HepG2 (cell line): Measurements from ENCODE around the gene FERMT2. TPM values are rescaled to one million over a fixed set of nuclear protein-coding genes. Genes with fewer than 3 reads are reported as not detected.

Experiments
- ADNP ChIP-seq: sonication (generic); formaldehyde crosslinking; IDR thresholded peaks from 2 replicates; pipeline ENCODE4 v1.4.0; 2020; ENCODE audit warnings: missing genetic modification reagents
- BRCA1 ChIP-seq: sonication (generic); formaldehyde crosslinking; IDR thresholded peaks from 2 replicates; pipeline ENCODE4 v1.4.0; 2020; ENCODE audit warnings: missing genetic modification reagents
- EP300 ChIP-seq, 3 experiments: sonication (generic) in 1 of 3; formaldehyde crosslinking in 1 of 3; IDR thresholded peaks; 2 replicates each; pipeline versions ENCODE4 v1.5.1 to v1.6.1; 2011 to 2020; ENCODE audit warnings: low read depth in 2 of 3, low read length in 2 of 3, borderline replicate concordance in 1 of 3, improper control_type of control experiment in 1 of 3, mild to moderate bottlenecking in 1 of 3, missing genetic modification reagents in 1 of 3, moderate library complexity in 1 of 3
- FOXA3 ChIP-seq: IDR thresholded peaks from 2 replicates; pipeline ENCODE4 v1.6.1; 2016; ENCODE audit warnings: missing genetic modification reagents, missing compliant biosample characterization
- FOXJ3 ChIP-seq: sonication (generic); formaldehyde crosslinking; IDR thresholded peaks from 2 replicates; pipeline ENCODE4 v1.4.0; 2020; ENCODE audit warnings: missing genetic modification reagents, mild to moderate bottlenecking, borderline replicate concordance
- GABPA ChIP-seq, 2 experiments: IDR thresholded peaks; 2 replicates each; pipeline ENCODE4 v1.6.1; 2011 to 2016; ENCODE audit warnings: low read depth in 2 of 2, low read length in 1 of 2, missing biosample characterization in 1 of 2, missing genetic modification characterization in 1 of 2
- GABPB1 ChIP-seq: IDR thresholded peaks from 2 replicates; pipeline ENCODE4 v1.6.1; 2016; ENCODE audit warnings: mild to moderate bottlenecking, missing genetic modification reagents, moderate library complexity, missing compliant biosample characterization
- GFI1 ChIP-seq: sonication (generic); formaldehyde crosslinking; IDR thresholded peaks from 2 replicates; pipeline ENCODE4 v1.5.0; 2020; ENCODE audit warnings: missing genetic modification reagents, mild to moderate bottlenecking, borderline replicate concordance
- MXI1 ChIP-seq: IDR thresholded peaks from 3 replicates; pipeline ENCODE4 v1.6.1; 2012; ENCODE audit warnings: low read depth, low read length, inconsistent platforms, borderline replicate concordance
- PPARG ChIP-seq: conservative IDR thresholded peaks from 2 replicates; pipeline ENCODE4 v1.6.1; 2016; ENCODE audit warnings: missing biosample characterization, missing genetic modification reagents
- REPIN1 ChIP-seq: sonication (generic); formaldehyde crosslinking; IDR thresholded peaks from 2 replicates; pipeline ENCODE4 v1.8.0; 2022; ENCODE audit warnings: missing genetic modification reagents, low read depth, mild to moderate bottlenecking, borderline replicate concordance
- SALL1 ChIP-seq: sonication (generic); formaldehyde crosslinking; IDR thresholded peaks from 2 replicates; pipeline ENCODE4 v1.8.0; 2022; ENCODE audit warnings: mild to moderate bottlenecking, missing genetic modification reagents
- SKI ChIP-seq: fragments of 450-650 bp; IDR thresholded peaks from one replicate; pipeline ENCODE4 v1.6.1; 2018; ENCODE audit warnings: mild to moderate bottlenecking; ENCODE audit not compliant: partially characterized antibody
- SNRNP70 ChIP-seq: fragments of 200-400 bp; formaldehyde crosslinking; IDR thresholded peaks from 2 replicates; pipeline ENCODE4 v1.6.1; 2017; ENCODE audit warnings: mild to moderate bottlenecking, low read depth, low read length, moderate library complexity
- SOX6 ChIP-seq, 2 experiments: fragments of 450-650 bp in 1 of 2; sonication (generic) in 1 of 2; formaldehyde crosslinking in 1 of 2; IDR thresholded peaks; 2 replicates each; pipeline versions ENCODE4 v1.4.0 to v1.6.1; 2017 to 2020; ENCODE audit warnings: antibody characterized with exemption in 1 of 2, mild to moderate bottlenecking in 1 of 2, missing genetic modification reagents in 1 of 2
- ZNF614 ChIP-seq: IDR thresholded peaks from 2 replicates; pipeline ENCODE4 v1.6.1; 2018; ENCODE audit warnings: missing biosample characterization, missing genetic modification reagents, inconsistent platforms, borderline replicate concordance
- polyA plus RNA-seq, 8 experiments: library from polyadenylated mRNA; depleted of rRNA in 3 of 8; stranded (reverse) in 7 of 8; unstranded in 1 of 8; fragments of >200 nt; fragmentation: Illumina TruSeq in 4 of 8; extraction: Trizol in 4 of 8; gene quantifications; 2 replicates each; pipeline versions ENCODE4 v1.2.1 to v1.2.3, GENCODE V29; 2011 to 2016; ENCODE audit warnings: low read depth in 4 of 8, missing spikeins in 1 of 8, mixed read lengths in 1 of 8; ENCODE audit not compliant: insufficient read depth in 1 of 8
- total RNA-seq, 5 experiments: library from RNA; depleted of rRNA; stranded (reverse); fragments of >200 nt; fragmentation: Illumina TruSeq; extraction: Trizol; gene quantifications; 2 replicates each; pipeline ENCODE4 v1.2.3, GENCODE V29; 2016; ENCODE audit warnings: low read depth in 1 of 5
- TF ChIP-seq, protein P1 (sequence below): sonication (generic); formaldehyde crosslinking; conservative IDR thresholded peaks from 2 replicates; pipeline ENCODE4 v1.5.0; 2020; ENCODE audit warnings: missing genetic modification reagents
- TF ChIP-seq, protein P2 (sequence below): sonication (generic); formaldehyde crosslinking; IDR thresholded peaks from 2 replicates; pipeline ENCODE4 v1.8.1; 2023; ENCODE audit warnings: mild to moderate bottlenecking, missing genetic modification reagents
- TF ChIP-seq, protein P3 (sequence below): sonication (generic); formaldehyde crosslinking; IDR thresholded peaks from 2 replicates; pipeline ENCODE4 v1.8.0; 2022; ENCODE audit warnings: mild to moderate bottlenecking, missing genetic modification reagents
- TF ChIP-seq, protein P4 (sequence below): sonication (generic); formaldehyde crosslinking; IDR thresholded peaks from 2 replicates; pipeline ENCODE4 v1.4.0; 2020; ENCODE audit warnings: missing genetic modification reagents

FERMT2 gene
- total and polyA plus RNA-seq, 2 of the 13 experiments (the other 11 are each of a cell fraction or from before 2014, with no cell fraction given): 36.2 to 60.4 TPM

DNA sequence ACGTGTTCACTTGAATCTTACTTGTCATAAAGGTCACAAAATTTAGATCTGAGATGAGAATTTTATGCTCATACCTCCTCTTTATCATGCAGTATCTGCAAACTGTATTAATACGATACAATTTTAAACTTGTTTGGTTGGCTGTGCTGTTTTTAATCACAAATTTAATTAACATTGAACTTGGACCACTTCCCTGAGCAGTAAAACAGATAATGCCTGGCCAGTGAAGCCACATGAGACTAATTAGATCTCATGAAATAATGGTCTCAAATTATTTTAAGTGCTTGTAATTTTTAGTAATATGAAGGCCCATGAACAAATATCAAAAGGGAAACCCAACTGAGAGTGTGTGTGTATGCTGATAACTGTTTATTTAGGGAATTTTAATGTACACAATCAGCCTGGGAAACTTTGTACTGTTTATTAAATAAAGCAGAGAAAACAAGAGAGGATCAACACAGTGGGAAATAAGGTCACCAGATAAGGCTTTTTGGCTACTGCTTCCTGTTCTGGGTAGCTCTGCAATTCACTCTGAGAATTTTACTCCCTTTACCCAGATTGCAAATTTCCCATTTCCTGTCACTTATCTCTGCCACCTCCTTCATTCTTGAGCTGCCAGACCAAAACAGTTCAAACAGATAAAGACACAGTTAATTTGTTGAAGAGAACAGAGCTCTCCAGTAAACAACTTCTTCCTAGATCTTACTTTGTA is 97.9 kb downstream of the FERMT2 start (continued):
- TF ChIP-seq, protein P1, sequence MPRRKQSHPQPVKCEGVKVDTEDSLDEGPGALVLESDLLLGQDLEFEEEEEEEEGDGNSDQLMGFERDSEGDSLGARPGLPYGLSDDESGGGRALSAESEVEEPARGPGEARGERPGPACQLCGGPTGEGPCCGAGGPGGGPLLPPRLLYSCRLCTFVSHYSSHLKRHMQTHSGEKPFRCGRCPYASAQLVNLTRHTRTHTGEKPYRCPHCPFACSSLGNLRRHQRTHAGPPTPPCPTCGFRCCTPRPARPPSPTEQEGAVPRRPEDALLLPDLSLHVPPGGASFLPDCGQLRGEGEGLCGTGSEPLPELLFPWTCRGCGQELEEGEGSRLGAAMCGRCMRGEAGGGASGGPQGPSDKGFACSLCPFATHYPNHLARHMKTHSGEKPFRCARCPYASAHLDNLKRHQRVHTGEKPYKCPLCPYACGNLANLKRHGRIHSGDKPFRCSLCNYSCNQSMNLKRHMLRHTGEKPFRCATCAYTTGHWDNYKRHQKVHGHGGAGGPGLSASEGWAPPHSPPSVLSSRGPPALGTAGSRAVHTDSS: no peak
- peak; percentile 83 for TF ChIP-seq FOXA3 (CRISPR knock-in tag)
- TF ChIP-seq SNRNP70: no peak
- no peak for TF ChIP-seq SKI
- peak in 1 of 2 experiments; percentile 85; a peak in 2 of 4 replicates for TF ChIP-seq EP300 (IDR thresholded peaks at IDR 0.05; ENCODE audit: low read depth in 2 of 2, low read length in 2 of 2)
- no peak for TF ChIP-seq EP300 (CRISPR knock-in tag; IDR thresholded peaks at IDR 0.05; ENCODE audit: borderline replicate concordance)
- TF ChIP-seq, protein P2, sequence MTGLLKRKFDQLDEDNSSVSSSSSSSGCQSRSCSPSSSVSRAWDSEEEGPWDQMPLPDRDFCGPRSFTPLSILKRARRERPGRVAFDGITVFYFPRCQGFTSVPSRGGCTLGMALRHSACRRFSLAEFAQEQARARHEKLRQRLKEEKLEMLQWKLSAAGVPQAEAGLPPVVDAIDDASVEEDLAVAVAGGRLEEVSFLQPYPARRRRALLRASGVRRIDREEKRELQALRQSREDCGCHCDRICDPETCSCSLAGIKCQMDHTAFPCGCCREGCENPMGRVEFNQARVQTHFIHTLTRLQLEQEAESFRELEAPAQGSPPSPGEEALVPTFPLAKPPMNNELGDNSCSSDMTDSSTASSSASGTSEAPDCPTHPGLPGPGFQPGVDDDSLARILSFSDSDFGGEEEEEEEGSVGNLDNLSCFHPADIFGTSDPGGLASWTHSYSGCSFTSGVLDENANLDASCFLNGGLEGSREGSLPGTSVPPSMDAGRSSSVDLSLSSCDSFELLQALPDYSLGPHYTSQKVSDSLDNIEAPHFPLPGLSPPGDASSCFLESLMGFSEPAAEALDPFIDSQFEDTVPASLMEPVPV (CRISPR knock-in tag): peak; percentile 36; the same call in 1 of the 2 replicates
- TF ChIP-seq, protein P3, sequence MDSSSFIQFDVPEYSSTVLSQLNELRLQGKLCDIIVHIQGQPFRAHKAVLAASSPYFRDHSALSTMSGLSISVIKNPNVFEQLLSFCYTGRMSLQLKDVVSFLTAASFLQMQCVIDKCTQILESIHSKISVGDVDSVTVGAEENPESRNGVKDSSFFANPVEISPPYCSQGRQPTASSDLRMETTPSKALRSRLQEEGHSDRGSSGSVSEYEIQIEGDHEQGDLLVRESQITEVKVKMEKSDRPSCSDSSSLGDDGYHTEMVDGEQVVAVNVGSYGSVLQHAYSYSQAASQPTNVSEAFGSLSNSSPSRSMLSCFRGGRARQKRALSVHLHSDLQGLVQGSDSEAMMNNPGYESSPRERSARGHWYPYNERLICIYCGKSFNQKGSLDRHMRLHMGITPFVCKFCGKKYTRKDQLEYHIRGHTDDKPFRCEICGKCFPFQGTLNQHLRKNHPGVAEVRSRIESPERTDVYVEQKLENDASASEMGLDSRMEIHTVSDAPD: no peak
- peak; percentile 59; the same call in 1 of the 2 replicates for TF ChIP-seq SALL1
- TF ChIP-seq FOXJ3 (CRISPR knock-in tag): peak; percentile 72; the same call in 1 of the 2 replicates
- TF ChIP-seq ZNF614 (CRISPR knock-in tag): no peak; the same call in 1 of the 2 replicates
- TF ChIP-seq GABPA (IDR thresholded peaks at IDR 0.05; ENCODE audit: low read depth, low read length): no peak
- peak; percentile 69 for TF ChIP-seq GABPA (CRISPR knock-in tag; IDR thresholded peaks at IDR 0.05; ENCODE audit: low read depth)
- 0 out of 2 replicates have a peak, but pooled peaks have one; percentile 34 for TF ChIP-seq GABPB1
- TF ChIP-seq PPARG (CRISPR knock-in tag): peak; percentile 61; the same call in 1 of the 2 replicates
- TF ChIP-seq, protein P4, sequence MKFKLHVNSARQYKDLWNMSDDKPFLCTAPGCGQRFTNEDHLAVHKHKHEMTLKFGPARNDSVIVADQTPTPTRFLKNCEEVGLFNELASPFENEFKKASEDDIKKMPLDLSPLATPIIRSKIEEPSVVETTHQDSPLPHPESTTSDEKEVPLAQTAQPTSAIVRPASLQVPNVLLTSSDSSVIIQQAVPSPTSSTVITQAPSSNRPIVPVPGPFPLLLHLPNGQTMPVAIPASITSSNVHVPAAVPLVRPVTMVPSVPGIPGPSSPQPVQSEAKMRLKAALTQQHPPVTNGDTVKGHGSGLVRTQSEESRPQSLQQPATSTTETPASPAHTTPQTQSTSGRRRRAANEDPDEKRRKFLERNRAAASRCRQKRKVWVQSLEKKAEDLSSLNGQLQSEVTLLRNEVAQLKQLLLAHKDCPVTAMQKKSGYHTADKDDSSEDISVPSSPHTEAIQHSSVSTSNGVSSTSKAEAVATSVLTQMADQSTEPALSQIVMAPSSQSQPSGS: 0 out of 2 replicates have a peak, but pooled peaks have one; percentile 17
- no peak for TF ChIP-seq MXI1
- no peak for TF ChIP-seq BRCA1 (CRISPR knock-in tag)
- TF ChIP-seq SOX6 (IDR thresholded peaks at IDR 0.05): no peak
- TF ChIP-seq SOX6 (CRISPR knock-in tag; IDR thresholded peaks at IDR 0.05): peak; percentile 73
- peak; percentile 88; the same call in 1 of the 2 replicates for TF ChIP-seq GFI1 (CRISPR knock-in tag)
- TF ChIP-seq ADNP (CRISPR knock-in tag): no peak
- 0 out of 2 replicates have a peak, but pooled peaks have one; percentile 34 for TF ChIP-seq REPIN1
